A673 (cell line): ENCODE measurements around the gene DLEC1. TPM values are rescaled to one million over a fixed set of nuclear protein-coding genes. Genes with fewer than 3 reads are reported as not detected.
"Not testable (repeated sequence)": the region's sequence is repeated elsewhere in the genome, so short reads cannot be mapped to it uniquely, and the experiment has no call there.

Source experiments
- BruUV-seq: library from RNA; stranded (reverse); fragments of 400-500 nt; replicated peaks from 2 replicates; lab custom pipeline; 2021; lab: Mats Ljungman, UMichigan
- CTCF ChIA-PET: fragments of 300-600 bp; sonication (Branson Sonifier 250); formaldehyde crosslinking; loops from one replicate; lab custom pipeline; 2022; ENCODE audit warnings: antibody characterized with exemption; lab: Charles Lee
- POLR2A ChIA-PET: fragments of 300-600 bp; sonication (Branson Sonifier 250); formaldehyde crosslinking; loops from one replicate; lab custom pipeline; 2022; ENCODE audit warnings: antibody characterized with exemption; ENCODE audit not compliant: low non-redundant PET; lab: Charles Lee
- DNase-seq: peaks from one replicate; pipeline ENCODE4 v3.0.0-alpha.2; 2015; ENCODE audit warnings: low spot score
- H3K27ac ChIP-seq: fragments of 200-600 bp; sonication (generic); 2 replicates; pipeline ENCODE4 v1.5.1; 2016; ENCODE audit warnings: mixed run types, low read depth, mild to moderate bottlenecking, mixed read lengths, antibody characterized with exemption, low read length; ENCODE audit not compliant: poor library complexity, severe bottlenecking
- H3K27me3 ChIP-seq: fragments of 200-600 bp; sonication (generic); replicated peaks from 2 replicates; pipeline ENCODE4 v1.6.1; 2017; ENCODE audit warnings: mixed run types, low read depth, mild to moderate bottlenecking, mixed read lengths, antibody characterized with exemption, low read length; ENCODE audit not compliant: insufficient read depth, poor library complexity
- H3K36me3 ChIP-seq: fragments of 200-600 bp; sonication (generic); 2 replicates; pipeline ENCODE4 v1.6.1; 2016; ENCODE audit warnings: mixed run types, mild to moderate bottlenecking, mixed read lengths, antibody characterized with exemption, low read length; ENCODE audit not compliant: insufficient read depth, poor library complexity, severe bottlenecking
- H3K4me1 ChIP-seq: fragments of 200-600 bp; sonication (generic); 2 replicates; pipeline ENCODE4 v1.6.1; 2017; ENCODE audit warnings: mixed run types, mild to moderate bottlenecking, mixed read lengths, antibody characterized with exemption, low read length; ENCODE audit not compliant: insufficient read depth, poor library complexity, severe bottlenecking
- H3K4me3 ChIP-seq: fragments of 200-600 bp; sonication (generic); 2 replicates; pipeline ENCODE4 v1.5.1; 2016; ENCODE audit warnings: low read depth, mixed run types, mild to moderate bottlenecking, mixed read lengths, low read length; ENCODE audit not compliant: poor library complexity, severe bottlenecking
- H3K9me3 ChIP-seq: fragments of 200-600 bp; sonication (generic); 2 replicates; pipeline ENCODE4 v1.6.1; 2016; ENCODE audit warnings: mixed run types, low read depth, mild to moderate bottlenecking, mixed read lengths, antibody characterized with exemption, low read length; ENCODE audit not compliant: poor library complexity, severe bottlenecking
- EZH2 ChIP-seq: fragments of 200-600 bp; sonication (generic); IDR thresholded peaks from 2 replicates; pipeline ENCODE4 v1.6.1; 2017; ENCODE audit warnings: borderline replicate concordance, low read depth, mild to moderate bottlenecking, mixed read lengths, antibody characterized with exemption, low read length; ENCODE audit not compliant: poor library complexity, severe bottlenecking
- intact Hi-C: fragments of 100-400 bp; cut with micrococcal nuclease; formaldehyde crosslinking; loops from one replicate; pipeline ENCODE4 v1.10.0; 2022; ENCODE audit not compliant: unreplicated experiment
- total RNA-seq: library from RNA; stranded (reverse); gene quantifications from 2 replicates; pipeline ENCODE4 v1.2.3, GENCODE V29; 2021
- TF ChIP-seq, protein P1 (sequence below): fragments of 300-800, 200-600 bp; sonication (generic); conservative IDR thresholded peaks from 2 replicates; pipeline ENCODE4 v1.5.1; 2017; ENCODE audit warnings: low read depth, mild to moderate bottlenecking, antibody characterized with exemption, low read length, moderate library complexity, mixed read lengths

DLEC1 gene
- total RNA-seq, 1 experiment from 2014 or later: not detected

DNA sequence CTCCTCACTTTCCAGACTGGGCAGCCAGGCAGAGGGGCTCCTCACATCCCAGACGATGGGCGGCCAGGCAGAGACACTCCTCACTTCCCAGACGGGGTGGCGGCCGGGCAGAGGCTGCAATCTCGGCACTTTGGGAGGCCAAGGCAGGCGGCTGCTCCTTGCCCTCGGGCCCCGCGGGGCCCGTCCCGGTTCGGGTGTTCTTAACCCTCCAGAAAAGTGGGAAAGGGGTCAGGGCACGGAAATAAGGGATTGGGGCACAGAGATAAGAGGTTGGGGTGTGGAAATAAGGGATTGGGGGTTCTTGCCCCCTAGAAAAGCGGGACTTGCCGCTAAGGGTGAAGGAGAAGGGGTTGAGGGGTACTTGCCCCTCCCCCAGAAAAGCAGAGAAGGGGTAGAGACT, 43.3 kb downstream of the DLEC1 start:
- DNase-seq, H3K9me3 ChIP-seq, H3K27me3 ChIP-seq, H3K4me3 ChIP-seq, H3K27ac ChIP-seq, BruUV-seq, POLR2A ChIA-PET, H3K4me1 ChIP-seq, intact Hi-C loops, H3K36me3 ChIP-seq, CTCF ChIA-PET: not testable (repeated sequence)

DNA sequence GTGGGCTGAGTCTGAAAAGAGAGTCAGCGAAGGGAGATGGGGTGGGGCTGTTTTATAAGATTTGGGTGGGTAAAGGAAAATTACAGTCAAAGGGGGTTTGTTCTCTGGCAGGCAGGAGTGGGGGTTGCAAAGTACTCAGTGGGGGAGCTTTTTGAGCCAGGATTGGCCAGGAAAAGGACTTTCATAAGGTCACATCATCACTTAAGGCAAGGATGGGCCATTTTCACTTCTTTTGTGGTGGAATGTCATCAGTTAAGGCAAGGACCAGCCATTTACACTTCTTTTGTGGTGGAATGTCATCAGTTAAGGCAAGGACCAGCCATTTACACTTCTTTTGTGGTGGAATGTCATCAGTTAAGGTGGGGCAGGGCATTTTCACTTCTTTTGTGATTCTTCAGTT, 44.2 kb downstream of the DLEC1 start:
- intact Hi-C loops, POLR2A ChIA-PET, H3K9me3 ChIP-seq, BruUV-seq, H3K27ac ChIP-seq, H3K36me3 ChIP-seq, H3K4me1 ChIP-seq, H3K4me3 ChIP-seq, CTCF ChIA-PET, H3K27me3 ChIP-seq, DNase-seq: not testable (repeated sequence)

DNA sequence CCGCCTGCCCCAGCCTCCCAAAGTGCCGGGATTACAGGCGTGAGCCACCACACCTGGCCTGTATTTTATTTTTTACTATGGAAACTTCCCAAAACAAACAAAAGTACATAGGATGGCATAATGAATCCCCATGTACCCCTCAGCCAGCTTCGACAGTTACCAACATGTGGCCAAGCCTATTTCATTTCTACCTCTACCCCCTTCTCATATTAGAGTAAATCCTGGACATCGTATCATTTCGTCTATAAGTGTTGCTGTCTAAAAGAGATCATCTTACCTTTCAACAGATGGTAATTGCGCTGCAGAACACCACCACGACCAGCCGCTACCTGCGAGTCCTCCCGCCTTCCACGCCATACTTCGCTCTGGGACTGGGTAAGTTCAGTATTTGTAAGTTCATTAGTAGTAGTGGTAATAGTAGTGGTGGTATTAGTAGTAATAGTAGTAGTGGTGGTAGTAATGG, 44.9 kb downstream of the DLEC1 start:
- H3K27me3 ChIP-seq: no peaks in the 10 kb centered on the region
- intact Hi-C loops: no loop called here
- no peaks in the 10 kb centered on the region for H3K4me1 ChIP-seq
- no peak overlapping the region for H3K4me3 ChIP-seq
- no TSS peak for BruUV-seq
- DNase-seq: no peak
- TF ChIP-seq, protein P1, sequence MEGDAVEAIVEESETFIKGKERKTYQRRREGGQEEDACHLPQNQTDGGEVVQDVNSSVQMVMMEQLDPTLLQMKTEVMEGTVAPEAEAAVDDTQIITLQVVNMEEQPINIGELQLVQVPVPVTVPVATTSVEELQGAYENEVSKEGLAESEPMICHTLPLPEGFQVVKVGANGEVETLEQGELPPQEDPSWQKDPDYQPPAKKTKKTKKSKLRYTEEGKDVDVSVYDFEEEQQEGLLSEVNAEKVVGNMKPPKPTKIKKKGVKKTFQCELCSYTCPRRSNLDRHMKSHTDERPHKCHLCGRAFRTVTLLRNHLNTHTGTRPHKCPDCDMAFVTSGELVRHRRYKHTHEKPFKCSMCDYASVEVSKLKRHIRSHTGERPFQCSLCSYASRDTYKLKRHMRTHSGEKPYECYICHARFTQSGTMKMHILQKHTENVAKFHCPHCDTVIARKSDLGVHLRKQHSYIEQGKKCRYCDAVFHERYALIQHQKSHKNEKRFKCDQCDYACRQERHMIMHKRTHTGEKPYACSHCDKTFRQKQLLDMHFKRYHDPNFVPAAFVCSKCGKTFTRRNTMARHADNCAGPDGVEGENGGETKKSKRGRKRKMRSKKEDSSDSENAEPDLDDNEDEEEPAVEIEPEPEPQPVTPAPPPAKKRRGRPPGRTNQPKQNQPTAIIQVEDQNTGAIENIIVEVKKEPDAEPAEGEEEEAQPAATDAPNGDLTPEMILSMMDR: no peak
- no peak for TF ChIP-seq EZH2
- H3K36me3 ChIP-seq: no peaks in the 10 kb centered on the region
- no peaks in the 10 kb centered on the region for H3K9me3 ChIP-seq
- ChIA-PET POLR2A (no interaction called here), CTCF (no interaction called here)
- no peak overlapping the region for H3K27ac ChIP-seq

DNA sequence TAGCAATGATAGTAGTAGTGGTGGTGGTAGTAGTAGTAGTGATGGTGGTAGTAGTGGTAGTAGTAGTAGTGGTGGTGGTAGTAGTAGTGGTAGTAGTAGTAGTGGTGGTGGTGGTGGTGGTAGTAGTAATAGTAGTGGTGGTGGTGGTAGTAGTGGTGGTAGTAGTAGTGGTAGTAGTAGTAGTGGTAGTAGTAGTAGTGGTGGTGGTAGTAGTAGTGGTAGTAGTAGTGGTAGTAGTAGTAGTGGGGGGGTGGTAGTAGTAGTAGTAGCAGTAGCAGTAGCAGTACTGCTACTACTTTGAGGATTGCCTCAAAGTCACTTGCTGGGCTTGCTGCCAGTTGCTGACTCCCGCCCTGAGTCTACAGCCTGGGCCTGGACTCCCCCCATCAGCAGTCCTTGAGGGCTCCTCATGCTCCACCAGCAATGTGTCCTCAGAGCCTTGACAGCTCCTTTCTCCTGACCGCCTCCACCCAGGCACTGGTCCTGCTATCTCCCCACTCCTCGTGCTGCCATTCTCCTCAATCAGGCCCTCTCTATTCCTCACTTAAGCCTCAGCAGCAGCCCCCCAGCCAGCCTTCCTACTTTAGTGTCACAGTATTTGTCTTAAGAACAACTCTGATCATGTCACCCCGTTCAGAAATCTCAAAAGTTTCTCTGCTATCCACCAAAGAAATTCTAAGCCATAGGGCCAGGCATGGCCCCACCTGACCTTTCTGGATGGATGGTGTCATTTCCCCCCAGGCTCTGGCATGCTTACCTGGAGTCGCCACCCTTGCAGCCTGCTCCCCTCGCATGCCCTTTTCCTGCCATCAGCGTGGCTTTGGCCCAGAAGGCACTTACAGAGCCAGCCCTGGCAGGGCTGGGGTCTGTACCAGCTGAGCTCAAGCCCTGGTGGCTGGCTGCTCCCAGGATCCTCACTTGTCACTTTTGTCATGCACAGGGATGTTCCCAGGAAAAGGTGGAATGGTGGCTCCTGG, 45.6 kb downstream of the DLEC1 start:
- TF ChIP-seq, protein P1: no peak
- no peak for TF ChIP-seq EZH2
- Histone ChIP-seq H3K4me3 (no peak overlapping the region), H3K9me3 (no peaks in the 10 kb centered on the region), H3K36me3 (no peaks in the 10 kb centered on the region), H3K27me3 (no peaks in the 10 kb centered on the region), H3K4me1 (no peaks in the 10 kb centered on the region), H3K27ac (no peak overlapping the region)
- intact Hi-C loops: no loop called here
- CTCF ChIA-PET: no interaction called here
- DNase-seq: peak; percentile 58
- BruUV-seq: no TSS peak
- POLR2A ChIA-PET: no interaction called here
